Small intestine (tissue), 7 donors: ENCODE results near the gene PAPPA. TPM values are rescaled to one million over a fixed set of nuclear protein-coding genes. Genes with fewer than 3 reads are reported as not detected.

Experiments used
- DNase-seq, 2 donors: peaks; one replicate each; pipeline versions ENCODE4 v3.0.0 to v3.0.0-alpha.2; 2013
- FAIRE-seq: peaks from 2 replicates; lab custom pipeline; 2012; peaks lifted over from hg19 to GRCh38; lab: Jason Lieb, UNC
- H3K27ac ChIP-seq, 3 donors: one replicate each; pipeline ENCODE4 v1.5.1; 2013; ENCODE audit warnings: low read length in 2 of 3, mild to moderate bottlenecking in 2 of 3, control low read depth in 1 of 3, inconsistent platforms in 1 of 3, low read depth in 1 of 3, moderate library complexity in 1 of 3
- H3K27me3 ChIP-seq, 3 donors: one replicate each; pipeline ENCODE4 v1.6.1; 2013; ENCODE audit warnings: low read length in 3 of 3, inconsistent platforms in 1 of 3; ENCODE audit not compliant: control insufficient read depth in 3 of 3, insufficient read depth in 3 of 3
- H3K36me3 ChIP-seq, 3 donors: one replicate each; pipeline ENCODE4 v1.6.1; 2013; ENCODE audit warnings: low read length in 3 of 3, inconsistent platforms in 1 of 3, low read depth in 1 of 3, mild to moderate bottlenecking in 1 of 3, moderate library complexity in 1 of 3; ENCODE audit not compliant: control insufficient read depth in 3 of 3, insufficient read depth in 2 of 3
- H3K4me1 ChIP-seq, 3 donors: one replicate each; pipeline ENCODE4 v1.6.1; 2013; ENCODE audit warnings: low read length in 2 of 3, inconsistent platforms in 1 of 3, low read depth in 1 of 3, mild to moderate bottlenecking in 1 of 3, moderate library complexity in 1 of 3; ENCODE audit not compliant: control insufficient read depth in 3 of 3, insufficient read depth in 2 of 3
- H3K4me3 ChIP-seq, 3 donors: one replicate each; pipeline ENCODE4 v1.5.1; 2013; ENCODE audit warnings: low read length in 3 of 3, control low read depth in 1 of 3, inconsistent platforms in 1 of 3, low read depth in 1 of 3, mild to moderate bottlenecking in 1 of 3, moderate library complexity in 1 of 3
- H3K9me3 ChIP-seq, 2 donors: one replicate each; pipeline ENCODE4 v1.6.1; 2013; ENCODE audit warnings: low read depth in 1 of 2, low read length in 1 of 2; ENCODE audit not compliant: control insufficient read depth in 2 of 2, insufficient read depth in 1 of 2
- WGBS, 3 donors: extraction: QIAGEN DNeasy Blood & Tissue Kit; methylation state at CpG; one replicate each; pipeline ENCODE4 v1.1.7; 2013; 5-methylcytosine and 5-hydroxymethylcytosine counted together
- polyA plus RNA-seq, 4 donors: library from polyadenylated mRNA; stranded (reverse) in 3 of 4; unstranded in 1 of 4; fragments of 200-250 nt in 3 of 4; fragments of 120-200 nt in 1 of 4; gene quantifications; one replicate each; pipeline versions ENCODE4 v1.2.1 to v1.2.3, GENCODE V29; 2013
- donor health status: healthy with polysubstance abuse.
- donor health status: control.
- donor health status: control.
- donor health status: Bipolar disorder and iron deficiency.
- donor health status: healthy.

Gene PAPPA
- polyA plus RNA-seq, 4 donors = 0.27 to 1.2 (median 0.88) TPM; not detected in 1

DNA sequence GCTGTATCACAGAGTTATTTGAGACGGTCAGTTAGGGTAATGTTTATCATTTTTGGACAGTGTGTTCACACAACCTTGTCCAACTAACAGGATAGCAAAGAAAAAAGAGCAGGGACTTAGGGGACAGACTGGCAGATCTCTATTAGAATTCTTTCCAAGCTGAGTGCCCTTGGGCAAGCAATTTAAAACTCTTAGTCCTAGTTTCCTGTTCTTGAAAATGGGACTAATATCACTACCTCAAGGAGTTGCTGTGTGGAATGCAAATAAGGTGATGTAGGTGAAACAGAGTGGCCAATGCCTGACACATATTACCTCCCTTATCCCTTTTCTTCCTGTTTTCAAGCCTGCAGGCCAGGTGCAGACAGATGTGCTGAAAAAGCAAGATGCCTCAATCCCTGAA is 186.7 kb downstream of the PAPPA start:
- Histone ChIP-seq H3K27me3 (no peaks in the 10 kb centered on the region), H3K9me3 (no peaks in the 10 kb centered on the region), H3K27ac (no peak overlapping the region), H3K4me3 (no peak overlapping the region), H3K36me3 (no peaks in the 10 kb centered on the region), H3K4me1 (no peaks in the 10 kb centered on the region)
- WGBS, 3 donors = 31 to 54% (median 54%) methylated on average over 1 of the region's 1 CpG
- no peak for DNase-seq
- no peak for FAIRE-seq

DNA sequence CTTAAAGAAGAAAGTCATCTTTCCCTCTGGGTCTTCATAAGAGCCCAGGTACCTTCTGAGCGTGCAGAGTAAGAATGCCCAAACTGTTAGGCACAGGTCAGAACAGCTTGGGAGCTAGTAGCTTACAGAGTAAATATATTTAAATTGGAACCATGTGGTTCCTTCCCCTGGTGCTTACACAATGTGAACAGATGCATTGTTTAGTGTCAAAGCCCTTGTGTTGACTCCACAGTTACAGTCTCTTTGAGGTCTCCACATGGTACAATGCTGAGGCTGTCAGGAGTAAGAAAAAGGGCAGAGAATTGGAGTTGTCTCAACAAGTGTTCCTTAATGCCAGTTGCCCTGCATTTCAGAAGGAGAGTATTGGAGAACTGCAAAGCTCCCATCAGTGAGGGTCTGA is 188.5 kb downstream of the PAPPA start:
- DNase-seq = no peak
- Histone ChIP-seq H3K27me3 (no peaks in the 10 kb centered on the region), H3K27ac (no peak overlapping the region), H3K4me1 (no peaks in the 10 kb centered on the region), H3K4me3 (no peak overlapping the region), H3K9me3 (no peaks in the 10 kb centered on the region), H3K36me3 (no peaks in the 10 kb centered on the region)
- WGBS, 3 donors = 60 to 78% (median 70%) methylated on average over 1 of the region's 1 CpG
- no peak for FAIRE-seq

DNA sequence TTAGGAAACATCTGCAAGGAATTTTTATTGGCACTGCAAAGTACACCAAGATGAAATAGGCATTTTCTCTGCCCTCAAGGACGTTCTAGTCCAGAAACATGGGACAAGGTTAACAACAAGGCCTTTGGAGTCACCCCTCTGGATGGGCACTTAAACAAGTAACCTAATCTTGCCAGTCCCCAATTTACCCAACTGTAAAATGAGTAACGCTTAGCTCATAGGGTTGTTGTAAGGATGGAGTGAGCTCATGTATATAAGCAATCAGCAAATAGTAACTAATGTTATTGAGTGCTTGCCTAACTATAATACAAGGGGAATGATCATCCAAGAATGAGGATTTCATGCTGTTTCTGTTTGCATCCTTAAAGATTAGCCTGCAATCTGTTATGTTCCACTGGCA is 189.3 kb downstream of the PAPPA start:
- H3K9me3 ChIP-seq = no peaks in the 10 kb centered on the region
- no peaks in the 10 kb centered on the region for H3K4me1 ChIP-seq
- H3K36me3 ChIP-seq = no peaks in the 10 kb centered on the region
- no peak overlapping the region for H3K27ac ChIP-seq
- no peaks in the 10 kb centered on the region for H3K27me3 ChIP-seq
- FAIRE-seq (no peak), DNase-seq (no peak)
- WGBS, 3 donors = 58 to 68% (median 63%) methylated on average over 2 of the region's 2 CpGs
- H3K4me3 ChIP-seq = no peak overlapping the region

DNA sequence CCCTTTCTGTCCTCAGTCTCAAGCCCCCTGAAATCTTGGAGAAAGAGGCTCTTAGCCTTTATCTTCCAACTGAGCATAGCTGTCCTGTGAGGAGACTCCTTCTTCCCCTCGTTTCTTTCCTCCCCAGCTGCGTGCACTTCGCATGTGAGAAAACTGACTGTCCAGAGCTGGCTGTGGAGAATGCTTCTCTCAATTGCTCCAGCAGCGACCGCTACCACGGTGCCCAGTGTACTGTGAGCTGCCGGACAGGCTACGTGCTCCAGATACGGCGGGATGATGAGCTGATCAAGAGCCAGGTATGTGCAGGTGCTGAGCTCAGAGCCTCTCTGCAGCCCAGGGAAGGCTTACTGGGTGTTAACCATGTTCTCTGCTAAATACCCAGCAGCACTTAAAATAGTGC is 190.8 kb downstream of the PAPPA start:
- Histone ChIP-seq H3K4me3 (no peak overlapping the region), H3K9me3 (no peaks in the 10 kb centered on the region), H3K4me1 (no peaks in the 10 kb centered on the region), H3K27ac (no peak overlapping the region), H3K27me3 (no peaks in the 10 kb centered on the region), H3K36me3 (no peaks in the 10 kb centered on the region)
- WGBS, 3 donors = 82 to 86% (median 86%) methylated on average over 10 of the region's 10 CpGs
- FAIRE-seq = no peak
- DNase-seq = no peak

- H3K9me3 ChIP-seq = no peaks in the 10 kb centered on the region
- FAIRE-seq (no peak), DNase-seq (peak in 1 of 2 donors; percentile 6)
- 66 to 96% (median 93%) methylated on average over 2 of the region's 2 CpGs for WGBS, 3 donors
- H3K36me3 ChIP-seq = no peaks in the 10 kb centered on the region
- H3K27me3 ChIP-seq = no peaks in the 10 kb centered on the region
- no peak overlapping the region for H3K4me3 ChIP-seq
- no peaks in the 10 kb centered on the region for H3K4me1 ChIP-seq
- no peak overlapping the region for H3K27ac ChIP-seq
These were observed 191.8 kb downstream of the PAPPA start for GRCh38 chr9:116345393-116345792.

DNA sequence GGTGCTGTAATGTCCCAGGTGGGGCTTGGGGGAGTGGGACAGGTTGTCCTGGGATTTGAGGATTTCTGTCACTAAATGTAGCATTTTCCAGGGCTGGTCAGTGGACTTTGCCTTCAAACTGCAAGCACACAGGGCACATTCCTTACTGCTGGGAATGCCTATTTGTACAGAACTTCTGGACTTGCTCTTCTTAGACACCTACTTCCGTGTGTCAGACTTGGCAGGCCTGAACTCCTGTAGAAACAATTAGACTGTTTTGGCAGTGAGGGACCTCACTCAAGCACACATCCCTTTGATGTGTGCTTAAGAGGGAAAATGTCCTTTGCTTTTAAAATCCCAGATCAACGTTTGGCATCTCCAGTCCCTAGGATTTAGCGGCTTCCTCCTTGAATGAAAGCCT is 192.2 kb downstream of the PAPPA start:
- no peaks in the 10 kb centered on the region for H3K27me3 ChIP-seq
- H3K27ac ChIP-seq = no peak overlapping the region
- H3K4me3 ChIP-seq = no peak overlapping the region
- no peaks in the 10 kb centered on the region for H3K9me3 ChIP-seq
- WGBS, 3 donors = 46 to 68% (median 50%) methylated on average over 3 of the region's 3 CpGs
- FAIRE-seq = no peak
- no peaks in the 10 kb centered on the region for H3K4me1 ChIP-seq
- H3K36me3 ChIP-seq = no peaks in the 10 kb centered on the region
- peak in 1 of 2 donors; percentile 26 for DNase-seq

- Histone ChIP-seq H3K4me3 (no peak overlapping the region), H3K36me3 (no peaks in the 10 kb centered on the region), H3K27me3 (peaks cover 0 to 4% (median 0%) of the 10 kb centered on the region in 3 donors), H3K4me1 (no peaks in the 10 kb centered on the region), H3K9me3 (no peaks in the 10 kb centered on the region), H3K27ac (no peak overlapping the region)
- no peak for FAIRE-seq
- 76 to 85% (median 82%) methylated on average over 6 of the region's 6 CpGs for WGBS, 3 donors
- no peak for DNase-seq
These were observed 196.1 kb downstream of the PAPPA start for GRCh38 chr9:116349684-116350083.

DNA sequence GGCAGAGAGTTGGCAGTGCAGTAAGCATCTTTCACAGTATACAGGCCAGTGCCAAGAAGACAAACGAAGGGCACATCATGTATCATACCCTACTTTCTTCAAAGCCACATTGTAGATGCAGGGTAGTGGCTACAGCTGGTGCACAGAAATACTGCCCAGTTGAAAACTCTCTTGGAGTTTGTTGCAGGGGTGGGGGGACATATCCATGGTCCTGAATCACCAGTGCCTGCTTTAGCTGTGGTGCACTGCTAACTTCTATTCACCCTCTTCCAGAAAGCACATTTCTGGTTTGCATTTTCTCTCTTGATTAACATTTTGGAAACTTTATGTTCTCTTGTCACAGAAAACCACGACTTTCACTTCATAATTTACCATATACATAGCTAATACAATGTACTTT is 196.6 kb downstream of the PAPPA start:
- H3K9me3 ChIP-seq = no peaks in the 10 kb centered on the region
- WGBS, 3 donors = 40 to 55% (median 49%) methylated on average over 2 of the region's 2 CpGs
- H3K27me3 ChIP-seq = peaks cover 0 to 4% (median 0%) of the 10 kb centered on the region in 3 donors
- H3K4me1 ChIP-seq = no peaks in the 10 kb centered on the region
- H3K4me3 ChIP-seq = no peak overlapping the region
- DNase-seq = no peak
- H3K27ac ChIP-seq = no peak overlapping the region
- no peak for FAIRE-seq
- no peaks in the 10 kb centered on the region for H3K36me3 ChIP-seq

DNA sequence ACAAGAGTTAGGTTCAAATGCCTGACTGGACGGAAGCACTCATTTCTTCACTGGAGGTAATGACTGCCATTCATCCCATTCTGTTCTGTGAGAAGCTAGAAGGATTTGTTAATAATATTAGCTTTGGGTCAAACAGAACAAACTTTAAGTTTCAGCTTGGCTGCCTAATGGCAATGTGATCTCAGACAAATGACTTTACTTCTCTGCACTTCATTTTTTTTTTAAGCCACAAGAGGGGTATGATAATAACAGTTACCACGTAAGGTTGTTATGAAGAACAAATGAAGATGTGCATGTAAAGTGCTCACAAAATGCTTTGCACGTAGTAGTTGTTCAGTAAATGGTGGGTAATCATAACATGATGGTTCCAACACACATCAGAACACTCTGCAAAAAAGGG is 199.4 kb downstream of the PAPPA start:
- Histone ChIP-seq H3K27ac (no peak overlapping the region), H3K4me3 (no peak overlapping the region), H3K9me3 (no peaks in the 10 kb centered on the region), H3K27me3 (peaks cover 0 to 4% (median 0%) of the 10 kb centered on the region in 3 donors), H3K4me1 (no peaks in the 10 kb centered on the region), H3K36me3 (no peaks in the 10 kb centered on the region)
- no peak for DNase-seq
- FAIRE-seq = no peak
- WGBS, 3 donors = 80 to 93% (median 89%) methylated on average over 3 of the region's 3 CpGs
